Panc1 (cell line): ENCODE measurements around the gene PLD1.

ENCODE experiments used
- CTCF ChIP-seq: fragments of 450-650 bp; IDR thresholded peaks from 2 replicates; pipeline ENCODE4 v1.5.1; 2017; ENCODE audit warnings: mild to moderate bottlenecking
- POLR2AphosphoS5 ChIP-seq: IDR thresholded peaks from 2 replicates; pipeline ENCODE4 v1.6.1; 2012; ENCODE audit warnings: mild to moderate bottlenecking, low read depth, low read length, moderate library complexity
- TCF7L2 ChIP-seq: IDR thresholded peaks from 2 replicates; pipeline ENCODE4 v1.6.1; 2011; ENCODE audit warnings: mild to moderate bottlenecking, low read depth, low read length, inconsistent platforms

DNA sequence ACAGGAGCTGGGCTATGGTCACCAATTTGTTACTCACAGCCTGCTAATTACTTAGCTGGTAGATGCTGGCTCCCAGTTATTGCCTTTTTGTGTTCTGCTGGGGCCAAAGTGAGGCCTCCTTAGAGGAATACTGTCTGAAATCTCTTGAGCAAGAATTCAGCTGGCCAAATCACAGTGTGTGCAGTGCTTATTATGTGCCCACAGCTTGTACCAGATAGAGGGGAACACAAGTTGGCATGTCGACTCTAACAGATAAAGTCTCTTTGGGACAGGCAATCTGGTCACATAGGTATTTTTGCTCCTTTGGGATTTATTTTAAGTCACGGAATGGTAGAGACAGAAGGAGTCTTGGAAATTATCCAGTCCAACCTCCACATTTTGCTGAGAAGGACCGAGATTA is 26.6 kb upstream of the PLD1 start:
- TF ChIP-seq CTCF, result no peak
- no peak for TF ChIP-seq TCF7L2
- TF ChIP-seq POLR2AphosphoS5, result no peak
